Stimulated activated CD4-positive, alpha-beta T cell treated with anti-CD3 and anti-CD28 coated beads, Interleukin-12 subunit alpha, Interleukin-12 subunit beta, amount 100 ng/mL, for 24 hours (primary cell): ENCODE data around the gene GRIK5.
"Not testable (repeated sequence)": the region's sequence is repeated elsewhere in the genome, so short reads cannot be mapped to it uniquely, and the experiment has no call there.

ENCODE experiments used
- DNase-seq, 2 experiments: peaks; one replicate each; pipeline ENCODE4 v3.0.0-alpha.2; 2020; ENCODE audit warnings: low read depth in 2 of 2

Gene GRIK5

DNA sequence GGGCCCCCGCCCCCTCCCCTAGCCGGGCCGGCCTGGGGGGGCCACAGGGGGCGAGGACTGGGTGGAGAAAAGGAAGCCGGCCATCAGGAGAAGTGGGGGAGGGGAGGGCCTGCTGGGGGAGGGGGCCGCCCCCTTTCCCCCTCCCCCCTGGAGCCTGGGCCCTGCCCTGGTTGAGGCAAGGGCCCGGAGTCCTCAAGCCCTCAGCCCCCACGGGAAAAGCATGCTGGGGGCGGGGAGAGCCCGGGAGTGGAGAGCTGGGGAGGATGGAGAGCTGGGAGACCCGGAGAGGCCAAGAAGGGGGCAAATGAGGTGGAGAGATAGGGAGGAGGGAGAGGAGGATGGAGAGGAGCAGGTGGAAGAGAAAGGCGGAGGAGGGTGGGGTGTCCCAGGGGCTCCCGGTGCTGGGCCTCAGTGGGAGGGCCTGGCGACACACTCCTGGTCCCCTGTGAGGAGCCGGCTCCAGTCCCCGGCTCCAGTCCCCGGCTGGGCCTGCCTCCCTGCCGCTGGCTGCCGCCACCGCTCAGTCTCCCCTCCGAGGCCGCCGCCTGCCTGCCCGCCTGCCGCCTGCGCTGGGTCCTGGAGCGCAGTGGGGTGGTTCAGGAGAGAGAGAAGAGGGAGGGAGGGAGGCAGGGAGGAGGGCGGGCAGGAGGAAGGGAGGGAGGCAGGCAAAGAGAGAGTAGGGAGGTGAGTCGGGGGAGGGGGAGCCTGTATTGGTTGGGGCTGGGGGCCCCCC lies at the start of gene GRIK5:
Gene GRIK5, minus strand, starts transcription at position 588 of the 733 bp plus-strand sequence. CDS start 4,436 bp downstream, outside the sequence.
- no peak for DNase-seq

DNA sequence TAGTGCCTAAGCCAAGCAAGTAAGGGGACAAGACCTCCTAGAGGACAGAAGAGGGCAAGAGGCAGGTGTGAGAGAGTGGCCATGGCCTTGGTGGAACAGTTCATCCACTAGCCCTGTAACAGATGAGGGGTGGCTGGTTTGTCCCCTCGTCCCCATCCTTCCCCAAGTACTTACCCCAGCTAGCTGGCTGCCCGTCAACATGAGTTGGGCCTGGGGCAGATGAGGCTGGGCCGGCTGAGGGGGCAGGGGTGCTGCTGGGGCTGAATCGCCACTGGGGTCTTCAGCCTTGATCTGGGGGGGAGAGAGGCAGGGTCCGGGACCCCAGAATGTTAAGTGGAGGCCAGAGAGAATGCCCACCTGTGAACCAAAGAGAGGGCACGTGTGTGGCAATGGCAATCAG lies 47.1 kb upstream of the GRIK5 start:
- no peak for DNase-seq

GRCh38 chr19:42116308-42117075 lies 46.5 kb upstream of the GRIK5 start:
- no peak for DNase-seq

DNA sequence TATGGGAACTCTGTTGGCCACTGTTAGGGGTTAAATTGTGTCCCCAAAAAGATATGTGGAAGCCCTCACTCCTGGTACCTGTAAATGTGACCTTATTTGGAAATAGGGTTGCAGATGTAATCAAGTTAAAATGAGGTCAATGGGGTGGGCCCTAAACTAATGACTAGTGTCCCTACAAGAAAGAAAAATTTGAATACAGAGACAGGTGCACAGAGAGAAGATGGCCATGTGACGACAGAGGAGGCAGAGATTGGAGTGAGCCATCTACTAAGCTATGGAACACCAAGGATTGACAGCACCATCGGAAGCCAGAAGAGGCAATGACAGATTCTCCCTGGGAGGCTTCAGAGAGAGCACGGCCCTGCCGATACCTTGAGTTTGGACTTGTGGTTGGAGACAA lies 45.7 kb upstream of the GRIK5 start:
- no peak for DNase-seq

DNA sequence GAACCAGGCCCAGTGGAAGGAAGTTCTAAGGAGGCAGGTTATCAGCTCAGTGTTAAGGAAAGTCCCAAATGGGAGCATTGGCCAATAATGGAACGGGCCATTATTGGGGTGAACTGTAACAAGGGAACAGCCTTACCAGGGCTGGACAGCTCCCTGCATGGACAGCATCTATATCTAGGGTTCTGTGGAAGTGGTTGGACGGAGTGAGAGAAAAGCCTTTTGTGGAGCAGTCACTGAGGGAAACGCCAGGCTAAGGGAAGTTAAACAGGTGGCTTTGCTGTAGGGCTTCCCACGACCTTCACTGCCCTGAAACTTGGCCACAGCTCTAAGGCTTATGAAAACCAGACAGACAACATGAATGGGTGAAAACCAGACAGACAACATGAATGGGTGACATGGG lies 45.2 kb upstream of the GRIK5 start:
- no peak for DNase-seq

- DNase-seq = no peak
These were observed 44.4 kb upstream of the GRIK5 start for GRCh38 chr19:42114412-42114811.

GRCh38 chr19:42113641-42114348 lies 43.8 kb upstream of the GRIK5 start:
- DNase-seq = no peak

- DNase-seq = no peak
These were observed 41.8 kb upstream of the GRIK5 start for GRCh38 chr19:42111811-42112210.

DNA sequence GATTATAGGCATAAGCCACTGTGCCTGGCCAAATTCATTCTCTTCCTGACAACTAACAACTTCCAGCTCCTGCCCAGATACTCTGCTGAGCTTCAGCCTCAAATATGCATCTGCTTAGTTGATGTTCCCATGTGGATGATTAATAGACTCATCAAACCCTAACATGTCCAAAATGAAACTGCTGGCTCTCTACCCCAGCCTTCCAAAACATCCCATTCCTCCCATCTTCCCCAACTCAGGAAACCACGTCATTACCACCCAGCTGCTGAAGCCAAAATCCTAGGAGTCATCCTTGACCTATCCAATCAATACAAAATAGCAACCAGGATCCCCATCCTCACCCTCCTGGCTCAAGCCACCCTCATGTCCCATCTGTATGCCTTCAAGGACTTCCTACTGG lies 41.4 kb upstream of the GRIK5 start:
- DNase-seq = no peak

DNA sequence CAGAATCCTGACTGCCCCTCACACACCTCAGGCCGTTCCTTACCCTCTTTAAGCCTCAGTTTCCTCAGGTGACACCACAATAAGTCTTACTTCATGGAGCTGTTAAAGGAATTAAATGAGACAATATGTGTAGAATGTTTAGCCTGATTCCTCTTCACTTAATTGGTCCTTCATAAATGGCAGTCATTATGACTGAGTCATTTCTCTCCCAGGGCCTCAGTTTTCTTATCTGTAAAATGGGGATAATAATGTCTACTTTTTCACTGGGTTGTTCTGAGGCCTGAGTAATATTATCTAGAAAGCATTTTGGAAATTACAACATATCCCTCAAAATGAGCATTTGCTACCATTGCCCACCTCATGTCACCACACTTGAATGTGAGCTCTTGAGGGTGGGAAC lies 40.7 kb upstream of the GRIK5 start:
- DNase-seq = no peak

DNA sequence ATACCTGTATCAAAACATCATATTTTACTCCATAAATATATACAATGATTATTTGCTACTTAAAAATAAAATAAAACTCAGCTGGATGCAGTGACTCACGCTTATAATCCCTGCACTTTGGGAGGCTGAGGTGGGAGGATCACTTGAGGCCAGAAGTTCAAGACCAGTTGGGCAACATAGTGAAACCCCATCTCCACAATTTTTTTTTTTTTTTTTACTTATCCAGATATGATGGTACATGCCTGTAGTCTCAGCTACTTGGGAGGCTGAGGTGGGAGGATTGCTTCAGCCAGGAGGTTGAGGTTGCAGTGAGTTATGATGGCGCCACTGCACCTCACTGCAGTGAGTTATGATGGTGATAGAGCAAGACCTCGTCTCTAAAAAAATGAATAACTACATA lies 39.9 kb upstream of the GRIK5 start:
- no peak for DNase-seq

DNA sequence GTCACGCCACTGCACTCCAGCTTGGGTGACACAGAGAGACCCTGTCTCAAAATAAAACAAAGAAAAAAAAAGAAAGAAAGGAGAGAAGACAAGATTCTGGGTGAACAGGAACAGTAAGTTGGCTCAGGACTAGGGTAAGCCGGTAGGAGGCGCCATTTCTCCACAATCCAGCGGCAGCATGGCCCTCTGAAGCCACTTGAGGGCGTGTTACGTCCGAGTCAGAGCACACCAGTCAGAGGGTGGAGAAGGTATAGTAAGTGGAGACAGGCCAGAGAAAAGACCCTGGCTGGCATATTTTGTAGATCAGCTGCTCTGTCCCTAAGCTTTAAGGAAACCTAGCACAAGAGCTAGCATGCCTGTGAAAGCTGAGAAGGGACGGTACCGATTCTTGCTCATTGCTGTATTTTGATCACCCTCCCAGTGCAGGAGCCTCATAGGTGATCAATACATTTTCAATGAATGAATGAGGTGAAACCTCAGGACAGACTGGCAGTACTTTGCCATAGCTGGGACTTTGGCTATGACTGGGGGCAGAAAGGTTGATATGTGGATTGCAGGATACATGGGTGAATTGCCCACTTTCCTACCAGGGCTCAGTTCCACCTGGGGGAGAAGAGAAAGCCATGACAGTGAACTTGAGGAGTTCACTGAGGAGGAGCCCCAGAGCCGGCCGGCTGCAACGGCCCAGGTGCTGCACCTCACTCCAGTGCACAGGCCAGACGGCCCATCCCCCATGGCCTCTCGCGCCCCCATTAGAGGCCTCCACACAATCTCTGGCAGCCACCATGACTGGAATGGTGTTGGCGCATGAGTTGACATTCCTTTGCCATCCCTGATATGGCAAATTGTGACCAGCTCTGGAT lies 38.8 kb upstream of the GRIK5 start:
- peak; percentile 75 to 88 for DNase-seq

- DNase-seq = no peak
These were observed 35.4 kb upstream of the GRIK5 start for GRCh38 chr19:42105368-42105767.

- no peak for DNase-seq
These were observed 32.9 kb upstream of the GRIK5 start for GRCh38 chr19:42102877-42103276.

GRCh38 chr19:42100241-42100640 lies 30.2 kb upstream of the GRIK5 start:
- DNase-seq = not testable (repeated sequence)

DNA sequence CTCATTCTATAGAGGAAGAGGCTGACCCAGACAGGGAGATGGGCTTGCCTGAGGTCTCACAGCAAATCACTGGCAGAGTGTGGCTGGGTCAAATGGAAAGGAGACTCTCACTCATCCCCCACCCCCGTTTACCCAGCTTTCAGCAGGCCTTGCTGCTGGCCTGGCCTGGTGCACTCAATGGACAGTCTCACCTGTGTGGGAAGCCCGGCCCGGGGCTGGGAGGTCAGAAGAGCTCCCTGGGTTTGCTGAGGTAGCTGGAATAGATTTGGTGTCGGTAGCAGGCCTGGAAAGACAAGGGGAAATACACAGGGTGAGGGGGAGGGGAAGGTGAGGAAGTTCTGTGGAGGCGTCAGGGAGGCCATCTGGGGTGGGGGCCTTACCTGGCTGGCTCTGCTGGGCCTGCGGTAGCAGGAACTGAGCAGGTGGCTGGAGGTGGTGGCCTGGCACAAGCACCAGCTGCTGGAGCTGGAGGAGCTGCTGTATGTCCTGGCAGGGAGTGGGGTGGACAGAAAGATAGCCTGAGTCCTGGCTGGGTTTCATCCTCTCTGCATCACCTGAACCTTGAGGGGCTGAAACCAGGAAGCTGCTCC lies 29.4 kb upstream of the GRIK5 start:
- DNase-seq = no peak

- no peak for DNase-seq
These were observed 28.8 kb upstream of the GRIK5 start for GRCh38 chr19:42098781-42099180.

DNA sequence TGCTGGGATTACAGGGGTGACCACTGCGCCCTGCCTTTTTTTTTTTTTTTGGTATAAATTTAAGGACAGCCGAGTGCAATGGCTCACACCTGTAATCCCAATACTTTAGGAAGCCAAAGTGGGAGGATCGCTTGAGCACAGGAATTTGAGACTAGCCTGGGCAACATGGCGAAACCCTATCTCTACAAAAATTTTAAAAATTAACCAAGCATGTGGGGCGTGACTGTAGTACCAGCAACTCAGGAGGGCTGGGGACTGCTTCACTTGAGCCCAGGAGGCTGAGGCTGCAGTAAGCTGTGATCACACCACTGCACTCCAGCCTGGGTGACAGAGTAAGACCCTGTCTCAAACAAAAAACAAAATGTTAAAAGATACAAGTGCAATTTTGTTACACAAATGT lies 27.5 kb upstream of the GRIK5 start:
- no peak for DNase-seq

DNA sequence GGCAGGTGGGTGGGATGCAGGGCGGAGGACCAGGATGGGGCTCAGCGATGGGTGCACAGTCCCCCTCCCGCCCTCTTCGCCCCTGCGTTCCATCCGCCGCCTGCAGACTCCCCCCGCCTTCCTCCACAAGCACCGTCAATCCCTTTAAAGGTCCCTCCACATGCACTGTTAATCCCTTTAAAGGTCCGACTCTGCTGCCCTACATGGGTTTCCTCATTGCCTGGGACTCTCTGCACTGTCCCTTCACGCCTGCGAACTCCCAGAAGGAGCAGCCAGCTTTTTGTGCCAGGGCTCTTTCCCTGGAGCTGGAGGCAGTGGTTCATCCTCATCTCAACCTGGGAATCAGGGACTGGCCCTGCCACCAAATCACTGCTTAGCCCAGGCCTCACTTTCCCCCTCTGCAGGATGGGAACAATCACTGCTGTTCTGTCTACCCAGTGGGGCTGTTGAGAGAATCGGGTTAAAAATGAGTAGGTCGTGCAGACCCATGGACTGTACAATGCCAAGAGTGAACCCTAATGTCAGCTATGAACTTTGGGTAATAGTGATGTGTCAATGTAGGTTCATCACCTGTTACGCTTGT lies 26.3 kb upstream of the GRIK5 start:
- DNase-seq = no peak

GRCh38 chr19:42095814-42096230 lies 25.8 kb upstream of the GRIK5 start:
- DNase-seq = no peak
